ENCODE results near the gene CCDC159.
"Not testable (repeated sequence)": the region's sequence is repeated elsewhere in the genome, so short reads cannot be mapped to it uniquely, and the experiment has no call there.

CCDC159 gene

GRCh38 chr19:11337080-11337479 is 9.2 kb upstream of the CCDC159 start:
- Histone ChIP-seq H3K4me3 (no peak overlapping the region), H3K27ac (peak overlapping the region in 1 of 21 experiments; percentile 5)

GRCh38 chr19:11338121-11338520 is 8.2 kb upstream of the CCDC159 start:
- H3K27ac ChIP-seq = peak overlapping the region in 16 of 21 experiments; percentile 79 to 97 (median 85)
- peak overlapping the region in 6 of 7 experiments; percentile 60 to 86 (median 77) for H3K4me3 ChIP-seq

GRCh38 chr19:11338569-11339253 is 7.6 kb upstream of the CCDC159 start:
- peak overlapping the region; percentile 60 to 90 (median 79) for H3K4me3 ChIP-seq
- H3K27ac ChIP-seq = peak overlapping the region; percentile 43 to 97 (median 85)

- Histone ChIP-seq H3K4me3 (peak within 1 kb of the TSS; percentile 60 to 90 (median 79)), H3K27ac (peak within 1 kb of the TSS; percentile 43 to 97 (median 85))
Observed at GRCh38 chr19:11339254-11340098, 6.8 kb upstream of the CCDC159 start, which contains the start of gene RAB3D. TSS of gene RAB3D (minus strand) at chr19:11339657. CDS start at chr19:11337399, 2,258 bp downstream.

DNA sequence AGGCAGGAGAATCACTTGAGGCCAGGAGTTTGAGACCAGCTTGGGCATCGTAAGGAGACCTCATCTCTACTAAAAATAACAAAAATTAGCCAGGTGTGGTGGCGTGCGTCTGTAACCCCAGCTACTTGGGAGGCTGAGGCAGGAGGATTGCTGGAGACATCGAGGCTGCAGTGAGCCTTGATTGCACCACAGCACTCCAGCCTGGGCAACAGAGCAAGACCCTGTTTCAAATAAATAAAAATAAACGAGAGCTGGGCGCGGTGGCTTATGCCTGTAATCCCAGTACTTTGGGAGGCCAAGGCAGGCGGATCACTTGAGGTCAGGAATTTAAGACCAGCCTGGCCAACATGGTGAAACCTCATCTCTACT is 6.2 kb upstream of the CCDC159 start:
- Histone ChIP-seq H3K27ac (peak overlapping the region in 15 of 21 experiments; percentile 8 to 97 (median 87)), H3K4me3 (peak overlapping the region in 4 of 7 experiments; percentile 63 to 90 (median 80))

DNA sequence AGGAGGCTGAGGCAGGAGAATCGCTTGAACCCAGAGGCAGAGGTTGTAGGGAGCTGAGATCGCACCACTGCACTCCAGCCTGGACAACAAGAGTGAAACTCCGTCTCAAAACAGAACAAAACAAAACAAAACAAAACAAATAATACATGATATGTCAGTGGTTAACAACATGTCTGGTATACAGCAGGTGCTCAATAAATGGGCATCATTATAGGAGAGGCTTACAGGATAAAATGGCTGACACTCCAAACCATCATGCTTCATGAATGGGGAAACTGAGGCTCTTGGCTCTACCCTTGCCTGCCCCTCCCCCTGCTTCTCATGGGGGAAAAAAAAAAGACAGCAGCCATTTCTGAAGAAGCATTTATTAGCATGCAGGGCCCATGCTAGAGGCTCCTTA is 3.9 kb upstream of the CCDC159 start:
- no peak overlapping the region for H3K4me3 ChIP-seq
- peak overlapping the region in 1 of 21 experiments; percentile 24 for H3K27ac ChIP-seq

GRCh38 chr19:11345122-11345803 is 1.1 kb upstream of the CCDC159 start:
- H3K4me3 ChIP-seq = peak overlapping the region; percentile 53 to 76 (median 67)

DNA sequence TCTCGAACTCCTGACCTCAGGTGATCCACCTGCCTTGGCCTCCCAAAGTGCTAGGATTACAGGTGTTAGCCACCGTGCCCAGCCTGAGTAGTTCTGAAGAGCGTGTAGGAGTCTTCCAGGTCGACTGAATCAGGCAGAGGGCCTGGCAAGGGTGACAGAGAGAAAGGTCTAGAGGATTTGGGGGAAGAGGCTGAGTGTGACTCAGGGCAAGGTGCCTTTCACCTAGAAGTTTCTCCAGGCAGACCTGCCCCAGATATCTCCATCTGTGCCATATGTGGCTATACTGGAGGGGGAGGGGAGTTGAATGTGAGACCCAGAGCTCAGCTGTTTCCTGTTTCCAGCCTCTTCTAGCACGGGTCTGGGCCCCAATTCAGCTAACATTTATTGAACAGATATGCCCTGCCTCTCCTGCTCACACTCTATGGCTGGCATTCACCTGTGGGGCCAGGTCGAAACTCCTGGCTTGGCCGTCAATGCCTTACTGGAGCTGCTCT is 1.3 kb downstream of the CCDC159 start:
- no peak overlapping the region for H3K4me3 ChIP-seq
- peak overlapping the region in 2 of 21 experiments; percentile 81 to 86 for H3K27ac ChIP-seq

More at GRCh38 chr19:11345122-11345803, 1.1 kb upstream of the CCDC159 start:
- peak overlapping the region in 17 of 21 experiments; percentile 68 to 91 (median 84) for H3K27ac ChIP-seq

DNA sequence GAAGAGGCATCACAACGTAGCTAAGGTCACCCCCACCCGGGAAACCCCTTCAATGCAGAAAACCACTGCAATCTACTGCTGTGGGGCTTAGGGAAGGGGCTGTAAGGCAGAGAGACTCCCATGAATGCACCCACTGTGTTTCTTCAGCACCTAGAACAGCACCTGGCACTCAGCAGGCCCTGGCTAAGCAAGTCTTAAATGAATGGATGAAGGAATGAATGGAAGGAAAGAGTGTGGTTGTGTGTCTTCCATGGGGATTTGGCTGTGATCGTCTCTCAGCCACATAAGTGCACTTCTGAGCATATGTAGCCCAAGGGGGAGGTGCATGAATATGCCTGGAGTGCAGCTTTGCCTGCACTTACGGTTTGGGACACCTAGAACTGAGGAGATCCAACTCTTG is 2.9 kb downstream of the CCDC159 start:
- H3K27ac ChIP-seq = no peak overlapping the region
- H3K4me3 ChIP-seq = no peak overlapping the region

- H3K27ac ChIP-seq = not testable (repeated sequence)
Observed at GRCh38 chr19:11354102-11354501, 7.8 kb downstream of the CCDC159 start.

DNA sequence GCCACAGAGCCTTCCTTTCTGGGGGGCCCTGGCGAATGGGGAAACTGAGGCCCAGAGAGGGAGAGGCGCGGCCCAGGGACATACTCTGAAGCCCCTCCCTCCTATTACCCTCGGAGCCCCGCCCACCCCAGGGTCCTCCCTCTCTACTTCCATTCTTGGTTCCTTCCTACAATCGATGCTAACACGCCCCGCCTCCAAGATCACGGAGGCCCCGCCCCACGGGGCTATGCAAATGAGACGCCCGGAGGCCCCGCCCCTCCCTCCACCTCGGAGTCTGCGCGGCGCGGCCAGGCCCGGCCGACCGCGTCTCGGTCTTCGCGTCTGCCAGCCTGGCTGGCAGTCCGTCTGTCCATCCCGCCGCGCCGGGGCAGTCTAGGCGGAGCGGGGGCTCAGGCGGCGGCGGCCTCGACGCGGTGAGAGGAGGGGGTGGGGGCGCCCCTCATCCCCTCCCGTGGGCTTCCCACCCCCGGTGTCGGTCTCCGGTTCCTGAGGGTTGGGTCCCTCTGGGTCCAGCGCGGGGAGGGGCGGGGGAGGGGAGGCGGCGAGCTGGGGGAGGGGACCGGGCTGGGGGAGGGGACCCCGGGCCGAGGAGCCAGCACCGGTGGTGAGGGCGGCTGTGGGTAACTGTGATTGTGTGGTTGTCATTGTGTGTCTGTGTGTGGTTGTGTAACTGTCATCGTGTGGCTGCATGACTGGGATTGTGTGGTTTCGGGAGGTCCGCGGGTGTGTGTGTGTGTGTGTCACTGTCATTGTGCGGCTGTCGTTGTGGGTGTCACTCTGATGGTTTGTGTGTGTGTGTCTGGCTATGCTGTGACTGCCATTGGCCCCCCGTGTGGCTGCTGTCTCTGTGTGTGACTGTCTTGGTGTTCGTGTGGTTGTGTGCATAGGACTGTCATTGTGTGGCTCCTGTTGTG is 9.1 kb downstream of the CCDC159 start, which contains the start of gene PLPPR2:
Gene PLPPR2 (plus strand): TSS at position 273 of the 914 bp plus-strand sequence. CDS start 2,242 bp downstream, outside the sequence.
- H3K27ac ChIP-seq = peak within 1 kb of the TSS in 20 of 21 experiments; percentile 13 to 87 (median 76)
- peak within 1 kb of the TSS; percentile 52 to 67 (median 57) for H3K4me3 ChIP-seq

More at GRCh38 chr19:11354102-11354501, 7.8 kb downstream of the CCDC159 start:
- H3K4me3 ChIP-seq = not testable (repeated sequence)

- Histone ChIP-seq H3K27ac (peak overlapping the region in 11 of 21 experiments; percentile 13 to 87 (median 79)), H3K4me3 (peak overlapping the region; percentile 52 to 67 (median 57))
Observed at GRCh38 chr19:11356074-11356397, 9.7 kb downstream of the CCDC159 start.

DNA sequence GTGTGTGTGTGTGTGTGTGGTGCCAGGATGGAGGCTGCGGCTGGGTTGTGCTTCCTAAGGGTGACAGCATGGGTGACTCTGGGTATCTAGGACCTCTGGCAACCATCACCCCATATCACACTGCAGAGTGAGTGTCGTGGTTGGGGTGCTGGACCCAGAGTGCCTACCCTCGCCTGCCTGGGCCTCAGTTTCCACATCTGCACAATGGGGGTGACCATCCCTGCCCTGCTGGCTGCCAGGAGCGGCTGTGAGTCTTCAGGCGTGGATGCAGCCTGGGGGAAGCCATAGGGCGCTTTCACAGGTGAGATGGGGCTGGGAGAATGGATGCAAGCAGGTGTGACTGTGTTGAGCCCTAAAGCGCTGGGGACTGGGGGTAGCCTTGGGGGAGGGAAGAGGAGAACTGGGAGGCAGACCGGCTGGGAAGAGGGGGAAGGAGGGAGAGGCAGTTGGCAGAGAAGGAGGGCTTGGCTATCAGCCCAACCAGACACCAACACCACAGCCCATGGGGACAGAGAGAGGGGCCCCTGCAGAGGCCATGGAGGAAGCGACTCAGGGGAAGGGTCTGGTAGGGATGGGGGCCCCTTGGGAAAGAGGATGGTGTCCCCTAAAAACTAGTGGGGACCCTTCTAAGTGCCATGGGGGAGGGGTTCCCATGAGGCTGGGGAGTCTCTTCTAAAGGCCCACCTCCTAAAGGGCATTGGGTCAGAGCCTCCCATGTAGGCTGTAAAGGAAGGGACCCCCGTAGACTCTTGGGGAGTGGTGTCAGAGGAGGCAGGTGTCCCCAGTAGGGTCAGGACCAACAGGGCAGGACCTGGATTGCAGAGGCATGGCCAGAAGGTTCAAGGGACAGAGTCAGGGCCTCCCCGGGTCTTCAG is 10.6 kb downstream of the CCDC159 start:
- Histone ChIP-seq H3K27ac (no peak overlapping the region), H3K4me3 (no peak overlapping the region)

DNA sequence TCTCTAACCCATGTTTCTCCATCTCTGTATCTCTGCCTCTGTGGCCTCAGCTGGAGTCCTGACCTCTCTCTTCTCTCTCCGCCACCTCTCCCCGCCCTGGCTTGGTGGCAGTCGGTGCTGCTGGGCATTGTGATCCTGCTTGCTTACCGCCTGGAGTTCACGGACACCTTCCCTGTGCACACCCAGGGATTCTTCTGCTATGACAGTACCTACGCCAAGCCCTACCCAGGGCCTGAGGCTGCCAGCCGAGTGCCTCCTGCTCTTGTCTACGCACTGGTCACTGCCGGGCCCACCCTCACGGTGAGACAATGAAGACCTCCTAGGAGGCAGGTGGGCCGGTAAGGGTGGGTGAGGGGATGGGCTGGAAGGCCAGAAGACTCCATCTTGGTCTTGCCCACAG is 13.1 kb downstream of the CCDC159 start:
- Histone ChIP-seq H3K4me3 (no peak overlapping the region), H3K27ac (no peak overlapping the region)

- Histone ChIP-seq H3K27ac (no peak overlapping the region), H3K4me3 (no peak overlapping the region)
Observed at GRCh38 chr19:11361037-11361770, 14.9 kb downstream of the CCDC159 start.

DNA sequence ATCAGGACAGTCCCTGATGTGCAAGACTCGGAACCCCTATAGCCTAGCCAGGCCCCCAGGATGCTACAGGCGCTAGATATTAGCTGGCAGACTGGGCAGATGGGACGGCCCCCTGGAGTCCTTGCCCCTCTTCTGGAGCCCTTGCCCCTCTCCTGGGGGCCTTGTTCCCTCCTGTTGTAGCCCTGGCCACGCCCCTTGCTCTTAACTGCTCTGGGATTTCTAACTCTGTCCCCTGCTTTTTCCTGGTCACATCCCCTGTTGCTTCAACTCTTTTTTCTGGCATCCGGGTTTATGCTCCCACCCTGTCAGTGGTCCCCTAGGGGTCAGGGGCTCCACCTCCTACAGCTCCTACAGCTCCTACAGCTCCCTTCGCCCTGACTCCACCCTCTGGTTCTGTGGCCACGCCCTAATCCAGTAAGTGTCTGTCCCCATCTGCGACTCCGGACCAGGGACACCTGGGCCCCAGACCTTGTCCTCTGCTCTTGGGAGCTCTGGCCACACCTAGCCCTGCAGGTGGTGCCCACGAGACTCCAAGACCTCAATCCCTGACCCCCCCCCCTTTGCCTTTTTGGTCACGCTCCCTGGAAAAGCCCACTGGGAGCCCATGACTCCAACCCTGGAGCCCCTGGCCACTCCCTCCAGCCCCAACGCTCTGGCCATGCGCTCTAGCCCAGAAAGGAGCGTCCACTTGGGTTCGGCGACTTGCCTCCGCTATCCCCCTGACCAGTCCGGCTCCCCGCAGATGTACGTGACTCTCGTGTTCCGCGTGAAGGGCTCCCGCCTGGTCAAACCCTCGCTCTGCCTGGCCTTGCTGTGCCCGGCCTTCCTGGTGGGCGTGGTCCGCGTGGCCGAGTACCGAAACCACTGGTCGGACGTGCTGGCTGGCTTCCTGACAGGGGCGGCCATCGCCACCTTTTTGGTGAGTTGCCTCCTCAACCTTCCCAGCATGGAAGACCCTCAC is 15.7 kb downstream of the CCDC159 start:
- no peak overlapping the region for H3K27ac ChIP-seq

More for the DNA sequence above, 15.7 kb downstream of the CCDC159 start:
- H3K4me3 ChIP-seq = no peak overlapping the region

Data from skin epidermis (tissue), 12 donors.